ENCODE results near the gene TMEM169.

Gene TMEM169, protein sequence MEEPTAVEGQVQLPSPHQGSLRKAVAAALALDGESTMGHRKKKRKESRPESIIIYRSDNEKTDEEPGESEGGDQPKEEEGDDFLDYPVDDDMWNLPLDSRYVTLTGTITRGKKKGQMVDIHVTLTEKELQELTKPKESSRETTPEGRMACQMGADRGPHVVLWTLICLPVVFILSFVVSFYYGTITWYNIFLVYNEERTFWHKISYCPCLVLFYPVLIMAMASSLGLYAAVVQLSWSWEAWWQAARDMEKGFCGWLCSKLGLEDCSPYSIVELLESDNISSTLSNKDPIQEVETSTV

DNA sequence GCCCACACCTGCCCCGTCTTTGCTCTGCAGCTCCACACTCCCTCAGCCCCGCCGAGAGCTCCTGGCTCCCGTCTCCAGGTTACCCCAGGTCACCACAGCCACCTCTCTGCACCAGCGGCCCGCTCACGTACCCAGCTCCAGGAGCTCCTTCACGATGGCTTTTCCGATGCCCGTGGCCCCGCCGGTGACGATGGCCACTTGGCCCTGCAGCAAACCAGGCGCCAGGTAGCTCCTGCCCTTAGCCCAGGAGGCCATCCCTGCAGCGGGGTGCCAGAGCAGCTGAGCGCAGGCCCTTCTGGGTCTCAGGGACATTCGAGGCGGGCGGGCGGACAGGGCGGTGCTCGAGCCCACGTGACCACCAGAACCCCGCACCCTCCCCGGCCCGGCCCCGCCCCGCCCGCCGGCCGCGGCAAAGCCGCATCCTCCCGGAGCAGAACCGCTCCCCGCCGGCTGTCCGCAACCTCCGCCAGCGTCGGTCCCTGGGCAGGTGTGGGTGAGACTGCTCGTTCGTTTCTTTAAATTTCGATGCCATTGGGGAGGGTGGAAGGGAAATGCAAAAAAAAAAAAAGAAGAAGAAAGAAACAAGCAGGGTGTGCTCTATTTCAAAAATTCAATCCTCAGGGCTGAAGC is at the start of gene TMEM169, which contains the start of gene PECR:
Gene TMEM169 (plus strand): TSS at position 433 of the 630 bp plus-strand sequence. CDS start 14,045 bp downstream, outside the sequence.
Gene PECR (minus strand): TSS at position 323 of the 630 bp plus-strand sequence. CDS start 68 bp downstream, at position 255.
- DNase-seq: peak; percentile 74

DNA sequence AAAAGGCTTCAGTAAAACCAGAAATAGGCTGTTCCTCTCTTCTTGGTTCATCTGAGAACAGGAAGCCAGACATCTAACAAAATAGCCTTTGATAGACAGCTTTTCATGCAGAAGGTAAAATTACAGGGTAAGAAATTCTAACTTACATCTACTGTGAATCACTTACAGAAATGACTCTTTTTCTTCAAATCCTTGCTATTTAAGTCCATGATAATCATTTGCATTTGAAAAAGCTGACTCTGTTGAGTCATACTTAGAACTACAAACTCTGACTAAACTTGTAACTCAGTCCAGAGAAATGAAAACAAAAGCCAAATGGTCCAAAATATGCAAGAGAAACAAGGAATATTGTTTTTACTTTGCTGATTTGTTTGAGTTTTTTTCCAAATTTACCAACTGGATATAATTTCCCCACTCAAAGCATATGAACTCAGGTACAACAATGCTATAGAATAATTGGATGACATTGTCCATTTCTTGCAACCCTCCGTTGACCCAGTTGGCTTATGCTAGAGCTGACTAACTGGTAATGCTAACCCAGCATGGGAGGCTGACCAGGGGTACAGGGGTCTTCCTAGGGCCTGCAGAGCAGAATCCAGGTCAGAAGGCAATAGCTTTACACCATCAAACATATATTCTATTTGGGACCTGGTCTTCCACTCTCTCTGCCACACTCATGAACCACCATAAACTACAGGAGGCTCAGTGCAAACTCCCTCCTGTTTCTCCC is 49.6 kb upstream of the TMEM169 start:
- DNase-seq: no peak

DNA sequence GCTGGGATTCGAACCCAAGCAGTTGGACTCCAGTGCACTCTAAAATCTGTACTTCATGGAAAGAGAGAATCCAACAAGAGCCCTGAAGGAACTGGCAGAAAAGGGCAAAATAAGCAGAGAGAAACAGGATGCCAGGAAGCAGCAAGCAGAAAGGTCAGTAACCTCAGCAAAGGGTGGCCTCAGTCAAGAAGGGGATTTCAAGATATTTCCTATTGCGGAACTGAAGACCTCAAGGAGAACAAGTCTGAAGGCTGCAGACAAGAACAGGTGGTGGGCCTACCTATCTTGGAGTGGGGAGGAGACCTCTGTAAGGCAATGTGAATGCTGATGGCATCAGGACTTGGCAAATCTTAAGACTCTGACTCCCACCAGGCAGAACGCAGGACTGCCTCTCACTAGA is 48.3 kb upstream of the TMEM169 start:
- no peak for DNase-seq

DNA sequence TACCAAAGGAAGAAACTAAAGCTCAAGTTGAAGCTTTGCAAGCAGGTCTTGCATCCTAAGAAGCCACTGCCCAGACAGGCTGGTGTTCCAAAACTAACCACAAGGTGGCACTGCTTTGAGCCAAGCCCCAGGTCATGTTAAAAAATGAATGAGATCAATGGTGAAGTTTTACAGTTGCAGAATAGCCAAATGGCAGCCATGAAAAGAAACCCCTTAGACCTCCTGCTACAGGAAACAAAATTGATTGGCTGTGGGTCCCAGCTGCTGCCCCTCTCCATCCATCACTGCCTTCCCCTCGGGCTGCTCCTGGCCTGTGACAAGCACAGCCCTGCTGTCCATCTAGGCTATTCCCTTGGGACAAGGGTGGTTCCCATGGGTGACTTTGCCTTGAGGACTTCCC is 47.7 kb upstream of the TMEM169 start:
- DNase-seq: peak; percentile 78

- no peak for DNase-seq
These were observed 41.8 kb upstream of the TMEM169 start for GRCh38 chr2:216039918-216040317.

DNA sequence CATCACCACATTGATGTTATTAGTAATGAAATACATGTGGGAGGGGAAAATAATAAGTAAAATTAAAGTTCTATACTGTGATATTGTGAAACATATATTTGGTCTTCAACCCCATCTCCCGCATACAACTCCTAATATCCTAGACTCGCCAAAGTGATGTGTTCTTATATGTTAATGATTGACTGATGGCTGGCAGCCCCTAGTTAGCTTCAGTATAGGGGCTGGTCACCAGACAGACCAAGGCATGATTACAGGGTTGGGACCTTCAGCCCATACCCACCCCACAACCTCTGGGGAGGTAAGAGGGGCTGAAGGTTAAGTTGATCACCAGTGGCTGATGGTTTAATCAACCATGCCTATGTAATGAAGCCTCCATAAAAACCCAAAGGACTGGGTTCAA is 40.3 kb upstream of the TMEM169 start:
- DNase-seq: no peak

DNA sequence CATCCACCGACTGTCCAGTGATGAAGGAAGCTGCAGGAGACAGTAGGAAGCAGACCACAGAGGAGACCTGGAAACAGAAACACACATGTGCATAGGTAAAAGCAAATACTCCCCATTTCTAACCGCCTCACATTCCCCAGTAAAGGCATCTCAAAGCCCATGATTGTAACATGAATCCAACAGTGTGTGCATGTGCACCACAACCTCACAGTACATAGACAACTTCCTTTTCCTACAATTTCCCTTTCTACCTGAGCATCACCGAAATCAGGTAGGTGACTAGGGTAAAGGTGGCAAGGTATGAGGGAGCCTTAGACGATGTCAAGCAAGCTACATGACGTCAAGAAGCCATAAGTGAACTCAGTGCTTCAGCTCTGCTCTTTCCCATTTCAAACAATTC is 37.8 kb upstream of the TMEM169 start:
- DNase-seq: no peak

DNA sequence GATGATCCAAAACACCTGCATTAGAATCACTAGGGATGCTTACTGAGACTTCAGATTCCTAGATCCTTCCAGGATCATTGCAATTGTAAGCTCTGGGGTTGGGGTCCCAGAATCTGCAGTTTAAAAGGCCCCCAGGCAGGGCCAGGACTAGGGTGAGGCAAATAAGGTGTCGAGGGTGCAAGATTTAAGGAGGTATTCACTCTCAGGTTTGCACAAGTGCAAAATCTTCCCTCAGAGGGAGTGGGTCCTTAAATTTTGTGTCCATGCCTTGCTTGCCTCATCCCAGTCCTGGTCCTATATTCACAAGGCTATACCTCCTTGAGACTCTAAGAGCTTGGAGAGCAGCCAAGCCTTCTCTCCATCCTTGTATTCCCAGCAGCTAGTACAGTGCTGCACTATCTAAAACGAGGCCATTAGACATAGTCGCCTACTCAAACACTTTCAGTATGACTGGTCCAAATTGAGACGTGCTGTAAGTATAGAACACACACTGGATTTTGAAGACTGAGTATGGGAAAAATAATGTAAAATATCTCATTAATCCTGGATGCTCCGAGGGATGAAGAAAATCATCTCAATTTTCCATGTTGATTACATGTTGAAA is 36.7 kb upstream of the TMEM169 start:
- DNase-seq: no peak

DNA sequence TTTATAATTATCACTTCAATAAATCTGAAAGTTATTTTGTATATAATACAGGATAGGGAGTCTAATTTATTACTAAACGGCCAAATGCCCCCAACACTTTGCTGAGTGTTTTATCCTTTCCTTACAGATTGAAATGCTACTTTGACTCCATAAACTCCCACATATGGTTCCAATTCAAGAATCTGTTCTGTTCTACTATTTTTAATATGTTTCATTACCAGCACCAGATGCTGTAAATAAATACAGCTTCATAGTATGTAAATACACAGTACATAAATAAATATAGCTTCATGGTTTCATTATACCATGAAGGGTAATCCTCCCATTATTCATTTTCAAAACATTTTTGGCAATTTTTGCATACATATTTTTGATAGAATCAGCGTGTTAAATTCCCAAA is 34.3 kb upstream of the TMEM169 start:
- no peak for DNase-seq

DNA sequence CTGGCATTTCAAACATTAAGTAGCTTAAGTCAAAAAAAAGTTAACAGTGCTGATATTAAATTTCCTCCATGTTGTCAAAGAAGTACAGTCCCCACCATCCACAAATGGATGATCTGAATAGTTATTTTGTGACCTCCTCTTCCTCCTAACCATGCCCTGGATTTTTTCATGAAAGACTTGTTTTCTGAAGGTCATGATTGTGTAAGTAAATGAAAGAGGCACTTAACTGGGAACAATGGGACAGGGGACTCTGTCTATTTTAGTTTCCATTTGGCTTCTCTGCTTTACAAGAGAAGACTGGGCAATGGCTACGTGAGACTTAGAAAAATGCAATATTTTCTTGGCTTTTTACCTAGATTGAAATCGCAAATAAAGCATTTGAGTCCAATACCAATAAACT is 32.3 kb upstream of the TMEM169 start:
- DNase-seq: no peak

DNA sequence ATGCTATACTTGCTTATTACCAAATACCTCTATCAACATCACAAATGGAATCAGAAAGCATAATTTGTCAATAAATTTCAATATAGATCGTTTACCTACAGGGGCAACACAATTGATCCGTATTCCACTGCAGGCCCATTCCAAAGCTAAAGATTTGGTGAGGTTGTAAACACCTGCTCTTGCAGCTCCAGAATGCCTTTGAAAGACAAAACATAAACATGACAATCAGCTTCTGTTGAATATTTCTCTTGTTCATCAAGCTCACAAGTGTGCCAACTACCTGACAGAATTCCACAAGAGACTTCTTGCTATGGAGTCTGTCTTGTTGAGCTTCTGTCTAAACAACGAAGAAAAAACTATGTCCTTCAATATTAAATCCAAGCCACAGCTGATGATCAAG is 30.4 kb upstream of the TMEM169 start:
- no peak for DNase-seq

GRCh38 chr2:216052420-216052819 is 29.3 kb upstream of the TMEM169 start:
- no peak for DNase-seq

DNA sequence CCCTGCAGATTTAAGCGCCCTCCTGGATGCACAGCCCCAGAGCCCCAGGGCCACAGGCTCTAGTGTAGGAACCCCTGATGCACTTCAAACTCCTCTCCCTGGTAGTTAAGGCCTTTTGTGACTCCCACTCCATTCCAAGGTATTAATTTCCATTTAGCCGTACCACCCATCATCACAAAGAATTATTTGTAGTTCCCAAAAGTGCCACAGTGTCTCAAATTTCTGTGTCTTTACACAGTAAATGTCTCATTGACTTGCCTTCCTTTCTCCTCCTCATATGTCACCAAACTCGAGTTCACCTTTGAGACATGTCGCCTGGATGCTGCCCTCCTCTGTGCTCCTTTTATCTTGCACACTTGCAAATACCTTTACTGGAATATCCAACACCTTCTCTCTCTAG is 26.0 kb upstream of the TMEM169 start:
- no peak for DNase-seq

GRCh38 chr2:216056739-216057138 is 25.0 kb upstream of the TMEM169 start:
- DNase-seq: no peak

- DNase-seq: peak; percentile 74
These were observed 24.0 kb upstream of the TMEM169 start for GRCh38 chr2:216057688-216058193.

DNA sequence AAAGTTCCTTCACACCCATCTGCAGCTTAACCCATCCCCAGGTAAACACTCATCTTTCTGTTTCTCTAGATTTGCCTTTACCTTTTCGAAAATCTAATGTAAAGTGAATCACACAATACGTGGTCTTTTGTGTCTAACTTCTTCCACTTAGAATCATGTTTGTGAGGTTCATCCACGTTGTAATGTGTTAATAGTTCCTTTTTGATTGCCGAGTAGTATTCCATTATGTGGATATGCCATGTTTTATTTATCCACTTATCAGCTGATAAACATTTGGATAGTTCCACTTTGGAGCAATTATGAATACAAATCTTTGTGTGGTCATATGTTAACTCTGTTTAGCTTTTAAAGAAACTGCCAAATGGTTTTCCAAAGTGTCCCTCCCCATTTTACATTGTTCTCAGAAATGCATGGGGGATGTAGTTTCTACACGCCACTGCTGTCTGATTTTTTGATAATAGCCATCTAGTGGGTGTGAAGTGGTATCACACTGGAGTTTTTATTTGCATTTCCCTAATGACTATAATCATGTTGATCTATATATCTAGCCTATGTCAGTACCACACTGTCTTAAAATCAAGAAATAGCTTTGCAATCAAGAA is 22.4 kb upstream of the TMEM169 start:
- peak; percentile 33 for DNase-seq

DNA sequence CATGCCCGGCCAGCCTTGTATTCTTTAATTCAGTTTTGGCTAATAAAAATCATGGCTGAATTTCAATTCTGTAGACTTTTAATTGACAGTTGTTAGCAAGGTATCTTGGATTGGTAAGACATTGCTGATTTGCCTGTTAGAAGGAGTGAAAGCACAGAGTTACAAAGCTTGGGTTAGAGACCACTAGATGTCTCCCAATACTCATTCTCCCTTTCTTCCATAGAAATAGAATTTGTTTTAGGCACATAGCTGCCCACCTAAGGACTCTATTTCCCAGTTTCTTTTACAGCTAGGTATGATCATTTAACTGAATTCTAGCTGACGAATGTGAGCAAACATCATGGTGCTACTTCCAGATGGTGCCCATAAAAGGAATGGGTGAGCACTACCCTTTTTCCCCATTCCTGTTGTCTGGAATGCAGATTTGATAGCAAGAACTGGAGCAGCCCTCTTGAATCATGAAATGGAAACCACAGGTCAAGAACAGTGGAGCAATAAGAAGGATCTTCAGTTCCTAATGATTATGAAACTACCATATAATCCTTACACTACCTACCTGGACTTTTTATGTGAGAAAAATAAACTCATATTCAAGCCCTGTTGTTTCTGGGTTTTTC is 17.6 kb upstream of the TMEM169 start:
- no peak for DNase-seq

GRCh38 chr2:216064665-216065064 is 17.1 kb upstream of the TMEM169 start:
- no peak for DNase-seq

- no peak for DNase-seq
These were observed 15.5 kb upstream of the TMEM169 start for GRCh38 chr2:216066230-216066629.

GRCh38 chr2:216069028-216069427 is 12.7 kb upstream of the TMEM169 start:
- no peak for DNase-seq

GRCh38 chr2:216070195-216070594 is 11.5 kb upstream of the TMEM169 start:
- no peak for DNase-seq

- no peak for DNase-seq
These were observed 10.4 kb upstream of the TMEM169 start for GRCh38 chr2:216071111-216071851.

All from CD4-positive, alpha-beta T cell treated with Interleukin-17A for 1 hour (primary cell).